Heart left ventricle (tissue), 13 donors: ENCODE results near the gene IMPDH2.

Experiments
- POLR2A ChIP-seq, 2 donors: fragments of 450-650 bp; IDR thresholded peaks; one replicate each; pipeline ENCODE4 v1.6.1; 2017; ENCODE audit warnings: antibody characterized with exemption in 2 of 2, mild to moderate bottlenecking in 2 of 2, moderate library complexity in 2 of 2
- TF ChIP-seq, protein P1 (sequence below), 12 donors: fragments of 200-600 bp; sonication (generic) in 4 of 12; IDR thresholded peaks; one replicate each; pipeline versions ENCODE4 v1.5.0 to v1.8.0; 2018 to 2022; ENCODE audit warnings: antibody characterized with exemption in 12 of 12, mild to moderate bottlenecking in 5 of 12
- donor health status: ischemic (EF 13 %, LVEDD 7.1; RV severe dilation, severe dysfunction).
- donor health status: DM: no; HTN: yes; CAD: no.
- donor health status: DM: no; HTN: no; CAD: no.
- donor health status: ischemic (EF 25% LVEDD 6.9; RV normal size, moderate dysfunction).
- donor health status: ischemic (EF 25% LVEDD 5.7; RV mildly dilated, moderate dysfunction).
- donor health status: ischemic (EF 35%, LVEDD 5.7; RV mildly dilated, moderate dysfunction).
- donor health status: nonischemic (EF 11% LVEDD 7.7; RV severe dilation, severe dysfunction).
- donor health status: DM: yes; HTN: yes; CAD: no.
- donor health status: PGD.
- donor health status: ischemic (EF 29% LVEDD 5.4; RV normal size, mild dysfunction).
- donor health status: nonischemic (EF 23%, LVEDD 6.1; RV moderate dilation, normal function).

- TF ChIP-seq, protein P1, sequence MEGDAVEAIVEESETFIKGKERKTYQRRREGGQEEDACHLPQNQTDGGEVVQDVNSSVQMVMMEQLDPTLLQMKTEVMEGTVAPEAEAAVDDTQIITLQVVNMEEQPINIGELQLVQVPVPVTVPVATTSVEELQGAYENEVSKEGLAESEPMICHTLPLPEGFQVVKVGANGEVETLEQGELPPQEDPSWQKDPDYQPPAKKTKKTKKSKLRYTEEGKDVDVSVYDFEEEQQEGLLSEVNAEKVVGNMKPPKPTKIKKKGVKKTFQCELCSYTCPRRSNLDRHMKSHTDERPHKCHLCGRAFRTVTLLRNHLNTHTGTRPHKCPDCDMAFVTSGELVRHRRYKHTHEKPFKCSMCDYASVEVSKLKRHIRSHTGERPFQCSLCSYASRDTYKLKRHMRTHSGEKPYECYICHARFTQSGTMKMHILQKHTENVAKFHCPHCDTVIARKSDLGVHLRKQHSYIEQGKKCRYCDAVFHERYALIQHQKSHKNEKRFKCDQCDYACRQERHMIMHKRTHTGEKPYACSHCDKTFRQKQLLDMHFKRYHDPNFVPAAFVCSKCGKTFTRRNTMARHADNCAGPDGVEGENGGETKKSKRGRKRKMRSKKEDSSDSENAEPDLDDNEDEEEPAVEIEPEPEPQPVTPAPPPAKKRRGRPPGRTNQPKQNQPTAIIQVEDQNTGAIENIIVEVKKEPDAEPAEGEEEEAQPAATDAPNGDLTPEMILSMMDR (IDR thresholded peaks at IDR 0.05): peak in 10 of 12 donors; percentile 36 to 70 (median 50)
- TF ChIP-seq POLR2A (IDR thresholded peaks at IDR 0.05): peak in 1 of 2 donors; percentile 77
Observed at GRCh38 chr3:49007068-49007770, 22.0 kb downstream of the IMPDH2 start, which contains the start of gene WDR6.
